CD14-positive monocyte (primary cell): ENCODE measurements around the gene ITLN1. TPM values are rescaled to one million over a fixed set of nuclear protein-coding genes. Genes with fewer than 3 reads are reported as not detected.
"Not testable (repeated sequence)": the region's sequence is repeated elsewhere in the genome, so short reads cannot be mapped to it uniquely, and the experiment has no call there.

ENCODE experiments used
- DNase-seq, 3 donors: peaks; one replicate each; pipeline ENCODE4 v3.0.0-alpha.2; 2011 to 2022
- H2AFZ ChIP-seq: 2 replicates; pipeline ENCODE4 v1.6.0; 2012; ENCODE audit warnings: mild to moderate bottlenecking, low read depth, low read length, inconsistent platforms; ENCODE audit not compliant: insufficient read depth, poor library complexity, severe bottlenecking
- H3K27ac ChIP-seq, 2 donors: 1 replicate in 1 of 2; 2 replicates in 1 of 2; pipeline ENCODE4 v1.5.1; 2012 to 2013; ENCODE audit warnings: low read length in 2 of 2, control low read depth in 1 of 2, inconsistent platforms in 1 of 2, low read depth in 1 of 2, mild to moderate bottlenecking in 1 of 2
- H3K27me3 ChIP-seq, 2 donors: one replicate each; pipeline versions ENCODE4 v1.6.0 to v1.6.1; 2011 to 2013; ENCODE audit warnings: low read length in 2 of 2; ENCODE audit not compliant: control insufficient read depth in 2 of 2, insufficient read depth in 2 of 2
- H3K36me3 ChIP-seq, 2 donors: replicated peaks in 1 of 2; 1 replicate in 1 of 2; 2 replicates in 1 of 2; pipeline versions ENCODE4 v1.5.1 to v1.6.1; 2012 to 2013; ENCODE audit warnings: low read length in 2 of 2, control low read depth in 1 of 2, inconsistent platforms in 1 of 2, mild to moderate bottlenecking in 1 of 2; ENCODE audit not compliant: insufficient read depth in 2 of 2, control insufficient read depth in 1 of 2
- H3K4me1 ChIP-seq, 2 donors: 1 replicate in 1 of 2; 2 replicates in 1 of 2; pipeline versions ENCODE4 v1.5.1 to v1.6.1; 2012 to 2013; ENCODE audit warnings: low read length in 2 of 2, control low read depth in 1 of 2, inconsistent platforms in 1 of 2, mild to moderate bottlenecking in 1 of 2, moderate library complexity in 1 of 2; ENCODE audit not compliant: insufficient read depth in 2 of 2, control insufficient read depth in 1 of 2
- H3K4me2 ChIP-seq: replicated peaks from 2 replicates; pipeline ENCODE3; 2012; ENCODE audit warnings: low read length, moderate library complexity, mild to moderate bottlenecking; ENCODE audit not compliant: poor library complexity, severe bottlenecking; ENCODE audit errors: extremely low read depth
- H3K4me3 ChIP-seq, 3 experiments: fragments of 200-600 bp in 1 of 3; sonication (generic) in 1 of 3; replicated peaks in 1 of 3; 1 replicate in 2 of 3; 2 replicates in 1 of 3; pipeline ENCODE4 v1.5.1; 2011 to 2013; ENCODE audit warnings: low read length in 3 of 3, mild to moderate bottlenecking in 3 of 3, control low read depth in 2 of 3, low read depth in 2 of 3, inconsistent platforms in 1 of 3, moderate library complexity in 1 of 3
- H3K79me2 ChIP-seq: 2 replicates; pipeline ENCODE4 v1.6.0; 2012; ENCODE audit warnings: mild to moderate bottlenecking, control low read depth, inconsistent platforms, low read length, moderate library complexity; ENCODE audit not compliant: insufficient read depth
- H3K9ac ChIP-seq: 2 replicates; pipeline ENCODE4 v1.6.0; 2017; ENCODE audit warnings: low read length, mild to moderate bottlenecking; ENCODE audit not compliant: insufficient read depth, poor library complexity, severe bottlenecking
- H3K9me3 ChIP-seq, 2 donors: replicated peaks in 1 of 2; 1 replicate in 1 of 2; 2 replicates in 1 of 2; pipeline versions ENCODE4 v1.5.1 to v1.6.1; 2012 to 2013; ENCODE audit warnings: low read length in 2 of 2, control low read depth in 1 of 2; ENCODE audit not compliant: control insufficient read depth in 1 of 2, insufficient read depth in 1 of 2
- H4K20me1 ChIP-seq: 2 replicates; pipeline ENCODE4 v1.6.0; 2012; ENCODE audit warnings: mild to moderate bottlenecking, low read length, control low read depth, moderate library complexity; ENCODE audit not compliant: insufficient read depth
- H3K27ac Mint-ChIP-seq, 7 donors: one replicate each; pipeline ENCODE4 v1.8.0; 2020; ENCODE audit warnings: mild to moderate bottlenecking in 7 of 7, mixed read lengths in 7 of 7, moderate library complexity in 6 of 7, inconsistent platforms in 2 of 7
- H3K27me3 Mint-ChIP-seq, 3 donors: one replicate each; pipeline ENCODE4 v1.8.0; 2021 to 2022; ENCODE audit warnings: low read depth in 3 of 3, mild to moderate bottlenecking in 3 of 3, mixed read lengths in 3 of 3, moderate library complexity in 3 of 3, inconsistent platforms in 1 of 3
- H3K36me3 Mint-ChIP-seq, 2 donors: one replicate each; pipeline ENCODE4 v1.8.0; 2020; ENCODE audit warnings: mixed read lengths in 2 of 2, inconsistent platforms in 1 of 2, mild to moderate bottlenecking in 1 of 2
- H3K4me1 Mint-ChIP-seq: one replicate; pipeline ENCODE4 v1.8.0; 2020; ENCODE audit warnings: mild to moderate bottlenecking, mixed read lengths
- H3K4me3 Mint-ChIP-seq, 2 donors: one replicate each; pipeline ENCODE4 v1.8.0; 2020; ENCODE audit warnings: mild to moderate bottlenecking in 2 of 2, mixed read lengths in 2 of 2, moderate library complexity in 1 of 2
- H3K9me3 Mint-ChIP-seq, 7 donors: one replicate each; pipeline ENCODE4 v1.8.0; 2020 to 2022; ENCODE audit warnings: mixed read lengths in 7 of 7, mild to moderate bottlenecking in 6 of 7, moderate library complexity in 6 of 7, inconsistent platforms in 2 of 7
- CTCF ChIP-seq: fragments of 200-600 bp; IDR thresholded peaks from one replicate; pipeline ENCODE4 v1.8.0; 2022; ENCODE audit warnings: antibody characterized with exemption, mild to moderate bottlenecking
- WGBS: methylation state at CpG from one replicate; pipeline ENCODE4 v1.1.5; 2013; ENCODE audit warnings: missing lambda C conversion rate; ENCODE audit not compliant: insufficient coverage; 5-methylcytosine and 5-hydroxymethylcytosine counted together
- intact Hi-C, 2 donors: fragments of 100-400 bp; cut with micrococcal nuclease; formaldehyde crosslinking; loops; one replicate each; pipeline versions ENCODE4 v1.15.0 to v1.15.1; 2023
- polyA plus RNA-seq, 3 donors: library from polyadenylated mRNA; depleted of rRNA in 1 of 3; unstranded in 2 of 3; stranded (reverse) in 1 of 3; fragments of 300-500 nt in 2 of 3; fragments of >200 nt in 1 of 3; fragmentation: Illumina TruSeq in 2 of 3; gene quantifications; 1 replicate in 2 of 3; 2 replicates in 1 of 3; pipeline ENCODE4 v1.2.3, GENCODE V29; 2012 to 2021

The ITLN1 gene
- polyA plus RNA-seq, 3 donors: 1.2 to 1.6 (median 1.3) TPM

GRCh38 chr1:160905617-160905989 is 20.6 kb upstream of the ITLN1 start:
- Mint-ChIP-seq H3K4me3 (no peak overlapping the region), H3K27ac (no peak overlapping the region), H3K4me1 (peaks cover 2% of the 10 kb centered on the region), H3K36me3 (no peaks in the 10 kb centered on the region), H3K9me3 (peaks cover 0 to 2% (median 0%) of the 10 kb centered on the region in 7 donors), H3K27me3 (peaks cover 0 to 6% (median 5%) of the 10 kb centered on the region in 3 donors)
- Histone ChIP-seq H4K20me1 (no peaks in the 10 kb centered on the region), H3K9me3 (no peaks in the 10 kb centered on the region), H3K27me3 (no peaks in the 10 kb centered on the region), H3K4me1 (no peaks in the 10 kb centered on the region), H2AFZ (no peak overlapping the region), H3K9ac (no peak overlapping the region), H3K4me3 (no peak overlapping the region), H3K27ac (no peak overlapping the region), H3K4me2 (no peak overlapping the region), H3K79me2 (no peaks in the 10 kb centered on the region), H3K36me3 (no peaks in the 10 kb centered on the region)
- DNase-seq: no peak
- WGBS: 80% methylated on average over 3 of the region's 4 CpGs
- no peak for TF ChIP-seq CTCF
- intact Hi-C loops: no loop called here

- H3K27ac Mint-ChIP-seq: no peak overlapping the region
- no peaks in the 10 kb centered on the region for H3K36me3 Mint-ChIP-seq
- peaks cover 0 to 1% (median 0%) of the 10 kb centered on the region in 7 donors for H3K9me3 Mint-ChIP-seq
These were observed 20.0 kb upstream of the ITLN1 start for GRCh38 chr1:160904783-160905616.

GRCh38 chr1:160902251-160902650 is 17.3 kb upstream of the ITLN1 start:
- intact Hi-C loops, H3K4me3 ChIP-seq, H3K4me1 Mint-ChIP-seq, H3K9me3 Mint-ChIP-seq, H3K36me3 ChIP-seq, H3K9me3 ChIP-seq, H4K20me1 ChIP-seq, H3K4me3 Mint-ChIP-seq, H3K36me3 Mint-ChIP-seq, H2AFZ ChIP-seq, DNase-seq, H3K27ac Mint-ChIP-seq, H3K9ac ChIP-seq, H3K4me1 ChIP-seq, H3K27me3 Mint-ChIP-seq, H3K27me3 ChIP-seq, H3K27ac ChIP-seq, H3K79me2 ChIP-seq, H3K4me2 ChIP-seq: not testable (repeated sequence)
- WGBS: no CpG with 5 or more reads among the region's 1 CpG

More at GRCh38 chr1:160904783-160905616, 20.0 kb upstream of the ITLN1 start:
- Mint-ChIP-seq H3K4me3 (no peak overlapping the region), H3K4me1 (peaks cover 2% of the 10 kb centered on the region), H3K27me3 (peaks cover 0 to 6% (median 5%) of the 10 kb centered on the region in 3 donors)
- no peak overlapping the region for H2AFZ ChIP-seq
- H3K27me3 ChIP-seq: no peaks in the 10 kb centered on the region
- H3K4me1 ChIP-seq: no peaks in the 10 kb centered on the region
- H3K79me2 ChIP-seq: no peaks in the 10 kb centered on the region
- H3K4me2 ChIP-seq: no peak overlapping the region
- no peaks in the 10 kb centered on the region for H4K20me1 ChIP-seq
- intact Hi-C loops: no loop called here
- 91% methylated on average over 5 of the region's 8 CpGs for WGBS
- no peak for DNase-seq
- no peak for TF ChIP-seq CTCF
- H3K27ac ChIP-seq: no peak overlapping the region
- H3K36me3 ChIP-seq: no peaks in the 10 kb centered on the region
- no peaks in the 10 kb centered on the region for H3K9me3 ChIP-seq
- H3K9ac ChIP-seq: no peak overlapping the region
- H3K4me3 ChIP-seq: no peak overlapping the region
